Prostate gland (tissue), 2 donors: ENCODE measurements around the gene GRPEL2. TPM values are rescaled to one million over a fixed set of nuclear protein-coding genes. Genes with fewer than 3 reads are reported as not detected.

Experiments
- total RNA-seq, 2 donors: library from RNA; depleted of rRNA; stranded (reverse); fragments of >200 nt; gene quantifications; one replicate each; pipeline ENCODE4 v1.1.0, GENCODE V29; 2016

GRPEL2 gene
- total RNA-seq, 2 donors from 2014 or later: 11.1 to 12.0 TPM

Other genes with a start within 250 kb of the GRPEL2 start
- 10 to 100 TPM in 1 of 2 donors, 1 to 10 TPM in 1; 9.0 to 11.7 TPM for gene ABLIM3, start 204.0 kb upstream of the GRPEL2 start, total RNA-seq
- 10 to 100 TPM in 1 of 2 donors, 1 to 10 TPM in 1; 8.4 to 10.3 TPM for gene AFAP1L1, start 73.6 kb upstream of the GRPEL2 start, total RNA-seq
- 10 to 100 TPM in 1 of 2 donors, 1 to 10 TPM in 1; 7.7 to 20.7 TPM for gene PCYOX1L, start 12.5 kb downstream of the GRPEL2 start, total RNA-seq
- 1 to 10 TPM in 1 of 2 donors, not detected in 1; 9.3 TPM for gene IL17B, start 33.8 kb downstream of the GRPEL2 start, total RNA-seq
- gene CSNK1A1, start 205.9 kb downstream of the GRPEL2 start, total RNA-seq: 100 to 1,000 TPM; 219 to 269 TPM
- 10 to 100 TPM; 50.4 to 61.1 TPM for gene ARHGEF37, start 236.0 kb downstream of the GRPEL2 start, total RNA-seq